ES-I3 (cell line): ENCODE measurements around the gene C19orf44.
A peak's percentile ranks its signal among the peaks of the same experiment; 100 is the strongest.
"Not testable (repeated sequence)": the region's sequence is repeated elsewhere in the genome, so short reads cannot be mapped to it uniquely, and the experiment has no call there.

Experiments
- H3K36me3 ChIP-seq: 2 replicates; pipeline ENCODE4 v1.6.1; 2013; ENCODE audit warnings: mild to moderate bottlenecking, low read length, control low read depth, moderate library complexity; ENCODE audit not compliant: insufficient read depth
- H3K4me1 ChIP-seq: 2 replicates; pipeline ENCODE4 v1.6.1; 2013; ENCODE audit warnings: mild to moderate bottlenecking, control low read depth, low read length; ENCODE audit not compliant: insufficient read depth
- H3K9ac ChIP-seq: 2 replicates; pipeline ENCODE4 v1.6.1; 2013; ENCODE audit warnings: low read depth, mild to moderate bottlenecking, low read length, moderate library complexity
- H3K9me3 ChIP-seq: 2 replicates; pipeline ENCODE4 v1.6.1; 2013; ENCODE audit warnings: mild to moderate bottlenecking, low read length, moderate library complexity; ENCODE audit not compliant: control insufficient read depth, insufficient read depth

C19orf44 gene

DNA sequence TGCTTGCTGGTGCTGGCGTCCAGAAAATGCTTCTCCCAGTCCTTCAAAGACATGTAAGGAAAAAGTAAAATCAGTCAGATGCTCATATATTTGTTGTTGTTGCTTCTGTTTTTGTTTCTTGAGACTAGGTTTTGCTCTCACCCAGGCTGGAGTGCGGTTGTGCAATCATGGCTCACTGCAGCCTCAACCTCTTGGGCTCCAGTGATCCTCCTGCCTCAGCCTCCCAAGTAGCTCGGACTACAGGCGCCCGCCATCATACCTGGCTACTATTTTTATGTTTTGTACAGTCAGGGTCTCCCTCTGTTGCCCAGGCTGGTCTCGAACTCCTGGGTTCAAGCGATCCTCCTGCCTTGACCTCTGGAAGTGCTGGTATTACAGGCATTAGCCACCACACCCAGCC is 13.4 kb upstream of the C19orf44 start:
- H3K9ac ChIP-seq, result no peak overlapping the region
- H3K36me3 ChIP-seq, result no peaks in the 10 kb centered on the region
- H3K4me1 ChIP-seq, result 0 out of 2 replicates have a peak, but pooled peaks cover 4% of the 10 kb centered on the region

DNA sequence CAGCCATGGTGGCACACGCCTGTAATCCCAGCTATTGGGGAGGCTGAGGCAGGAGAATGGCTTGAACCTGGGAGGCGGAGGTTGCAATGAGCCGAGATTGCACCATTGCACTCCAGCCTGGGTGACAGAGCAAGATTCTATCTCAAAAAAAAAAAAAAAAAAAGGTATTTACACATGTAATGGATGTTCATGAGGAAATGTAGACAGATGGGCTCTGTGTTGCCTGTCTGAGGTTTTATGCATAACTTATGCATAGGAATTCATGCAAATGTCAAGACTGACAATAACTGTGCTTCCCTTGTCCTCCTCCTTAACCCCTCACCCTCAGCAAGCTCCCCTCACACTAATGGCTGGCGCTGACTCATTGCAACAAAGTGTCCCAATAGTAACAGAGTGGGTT is 9.7 kb upstream of the C19orf44 start:
- not testable (repeated sequence) for H3K9me3 ChIP-seq, H3K36me3 ChIP-seq, H3K9ac ChIP-seq, H3K4me1 ChIP-seq

More for the DNA sequence above, 13.4 kb upstream of the C19orf44 start:
- no peaks in the 10 kb centered on the region for H3K9me3 ChIP-seq

DNA sequence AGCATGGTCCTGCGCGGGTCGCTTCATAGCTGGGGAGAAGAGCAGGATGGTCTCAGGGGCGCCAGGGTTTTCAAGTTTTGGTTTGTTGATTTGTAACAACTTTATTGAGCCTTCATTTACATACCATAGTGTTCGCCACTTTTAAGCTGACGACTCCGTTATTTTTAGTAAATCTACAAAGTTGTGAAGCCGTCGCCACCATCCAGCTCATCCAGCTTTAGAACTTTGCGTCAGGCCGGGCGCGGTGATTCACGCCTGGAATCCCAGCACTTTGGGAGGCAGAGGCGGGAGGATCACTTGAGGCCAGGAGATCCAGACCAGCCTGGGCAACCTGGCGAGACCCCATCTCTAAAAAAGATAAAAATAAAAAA is 404 bp downstream of the C19orf44 start:
- Histone ChIP-seq H3K9me3 (no peaks in the 10 kb centered on the region), H3K9ac (peak overlapping the region; percentile 65; the same call in 1 of the 2 replicates), H3K36me3 (no peaks in the 10 kb centered on the region), H3K4me1 (0 out of 2 replicates have a peak, but pooled peaks cover 4% of the 10 kb centered on the region)

DNA sequence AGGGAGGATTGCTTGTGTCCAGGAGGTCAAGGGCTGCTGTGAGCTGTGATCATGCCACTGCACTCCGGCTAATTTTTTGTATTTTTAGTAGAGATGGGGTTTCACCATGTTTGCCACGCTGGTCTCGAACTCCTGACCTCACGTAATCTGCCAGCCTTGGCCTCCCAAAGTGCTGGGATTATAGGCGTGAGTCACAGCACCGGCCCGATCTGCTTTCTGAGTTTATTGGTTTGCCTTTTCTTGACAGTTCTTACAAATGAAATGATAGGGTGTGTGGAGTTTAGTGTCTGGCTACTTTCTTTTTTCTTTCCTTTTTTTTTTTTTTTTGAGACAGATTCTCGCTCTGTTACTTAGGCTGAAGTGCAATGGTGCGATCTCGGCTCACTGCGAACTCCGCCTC is 848 bp downstream of the C19orf44 start:
- Histone ChIP-seq H3K9ac (peak overlapping the region; percentile 65; the same call in 1 of the 2 replicates), H3K9me3 (no peaks in the 10 kb centered on the region), H3K36me3 (no peaks in the 10 kb centered on the region), H3K4me1 (0 out of 2 replicates have a peak, but pooled peaks cover 4% of the 10 kb centered on the region)

DNA sequence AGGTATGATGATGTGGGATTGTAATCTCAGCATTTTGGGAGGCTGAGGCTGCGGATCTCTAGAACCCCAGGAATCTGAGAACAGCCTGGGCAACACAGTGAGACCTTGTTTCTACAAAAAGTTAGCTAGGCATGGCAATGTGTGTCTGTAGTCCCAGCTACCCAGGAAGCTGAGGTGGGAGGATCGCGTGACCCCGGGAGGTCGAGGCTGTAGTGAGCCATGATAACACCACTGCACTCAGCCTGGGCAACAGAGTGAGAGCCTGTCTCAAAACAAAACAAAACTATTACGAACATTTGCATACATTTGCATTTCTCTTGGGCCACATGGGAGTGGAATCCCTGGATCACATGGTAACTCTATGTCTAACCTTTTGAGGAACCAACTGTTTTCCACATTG is 1.6 kb downstream of the C19orf44 start:
- no peaks in the 10 kb centered on the region for H3K36me3 ChIP-seq
- no peak overlapping the region for H3K9ac ChIP-seq
- 0 out of 2 replicates have a peak, but pooled peaks cover 4% of the 10 kb centered on the region for H3K4me1 ChIP-seq
- no peaks in the 10 kb centered on the region for H3K9me3 ChIP-seq

DNA sequence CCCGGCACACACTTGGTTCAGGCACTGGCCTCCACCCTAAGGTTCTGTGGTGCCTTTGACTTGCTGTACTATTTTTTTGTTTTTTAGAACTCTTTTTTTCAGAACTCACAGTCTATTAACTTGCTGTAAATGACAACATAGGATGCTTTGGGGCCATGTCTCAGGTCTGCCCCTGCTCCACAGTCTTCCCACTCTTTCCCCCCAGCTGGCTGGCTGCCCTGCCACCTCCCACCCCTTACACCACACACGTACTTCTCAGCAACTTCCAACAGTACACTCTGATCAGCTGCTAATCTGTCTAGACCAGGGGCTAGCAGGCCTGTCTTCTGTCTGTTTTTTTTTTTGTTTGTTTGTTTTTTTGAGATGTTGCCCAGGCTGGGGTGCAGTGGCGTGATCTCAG is 8.1 kb downstream of the C19orf44 start:
- Histone ChIP-seq H3K36me3 (no peaks in the 10 kb centered on the region), H3K4me1 (no peaks in the 10 kb centered on the region), H3K9me3 (no peaks in the 10 kb centered on the region), H3K9ac (no peak overlapping the region)

DNA sequence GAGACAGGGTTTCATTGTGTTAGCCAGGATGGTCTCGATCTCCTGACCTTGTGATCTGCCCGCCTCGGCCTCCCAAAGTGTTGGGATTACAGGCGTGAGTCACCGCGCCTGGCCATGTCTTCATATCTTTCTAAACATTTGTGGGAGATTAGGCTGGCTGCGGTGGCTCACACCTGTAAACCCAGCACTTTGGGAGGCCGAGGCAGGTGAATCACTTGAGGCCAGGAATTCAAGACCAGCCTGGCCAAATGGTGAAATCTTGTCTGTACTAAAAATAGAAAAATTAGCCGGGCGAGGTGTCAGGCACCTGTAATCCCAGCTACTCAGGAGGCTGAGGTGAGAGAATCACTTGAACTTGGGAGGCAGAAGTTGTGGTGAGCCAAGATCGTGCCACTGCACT is 10.0 kb downstream of the C19orf44 start:
- H3K9ac ChIP-seq, H3K36me3 ChIP-seq, H3K4me1 ChIP-seq, H3K9me3 ChIP-seq: not testable (repeated sequence)

DNA sequence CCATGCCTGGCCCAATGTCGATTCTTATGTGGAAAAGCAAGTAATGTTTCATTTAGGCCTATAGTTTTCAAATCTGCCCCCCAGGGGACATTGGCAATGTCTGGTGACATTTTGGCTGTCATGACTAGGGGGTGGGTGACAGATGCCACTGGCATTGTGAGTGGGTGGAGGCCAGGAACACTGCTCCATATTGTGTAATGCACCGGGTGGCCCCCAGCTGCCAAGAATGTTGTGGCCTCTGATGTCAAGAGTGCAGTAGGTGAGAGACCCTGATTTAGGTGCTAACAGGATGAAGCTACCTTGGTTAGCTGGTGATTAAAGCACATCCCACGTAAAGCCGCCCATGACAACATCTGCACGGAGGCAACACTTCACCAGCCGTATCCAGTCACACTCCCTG is 10.8 kb downstream of the C19orf44 start:
- Histone ChIP-seq H3K4me1 (no peaks in the 10 kb centered on the region), H3K9me3 (no peaks in the 10 kb centered on the region), H3K36me3 (0 out of 2 replicates have a peak, but pooled peaks cover 4% of the 10 kb centered on the region), H3K9ac (no peak overlapping the region)

DNA sequence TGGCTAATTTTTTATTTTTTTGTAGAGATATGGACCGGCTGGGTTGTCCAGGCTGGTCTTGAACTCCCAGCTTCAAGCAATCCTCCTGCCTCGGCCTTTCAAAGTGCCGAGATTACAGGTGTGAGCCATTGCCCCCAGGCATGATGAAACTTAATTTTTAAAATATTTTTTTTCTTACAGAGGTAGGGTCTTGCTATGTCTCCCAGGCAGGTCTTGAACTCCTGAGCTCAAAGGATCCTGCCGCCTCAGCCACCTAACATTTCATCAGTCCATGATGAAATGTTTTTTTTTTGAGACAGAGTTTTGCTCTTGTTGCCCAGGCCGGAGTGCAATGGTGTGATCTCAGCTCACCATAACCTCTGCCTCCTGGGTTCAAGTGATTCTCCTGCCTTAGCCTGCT is 12.4 kb downstream of the C19orf44 start:
- 0 out of 2 replicates have a peak, but pooled peaks cover 4% of the 10 kb centered on the region for H3K36me3 ChIP-seq
- H3K9me3 ChIP-seq, result no peaks in the 10 kb centered on the region
- H3K4me1 ChIP-seq, result no peaks in the 10 kb centered on the region
- no peak overlapping the region for H3K9ac ChIP-seq

DNA sequence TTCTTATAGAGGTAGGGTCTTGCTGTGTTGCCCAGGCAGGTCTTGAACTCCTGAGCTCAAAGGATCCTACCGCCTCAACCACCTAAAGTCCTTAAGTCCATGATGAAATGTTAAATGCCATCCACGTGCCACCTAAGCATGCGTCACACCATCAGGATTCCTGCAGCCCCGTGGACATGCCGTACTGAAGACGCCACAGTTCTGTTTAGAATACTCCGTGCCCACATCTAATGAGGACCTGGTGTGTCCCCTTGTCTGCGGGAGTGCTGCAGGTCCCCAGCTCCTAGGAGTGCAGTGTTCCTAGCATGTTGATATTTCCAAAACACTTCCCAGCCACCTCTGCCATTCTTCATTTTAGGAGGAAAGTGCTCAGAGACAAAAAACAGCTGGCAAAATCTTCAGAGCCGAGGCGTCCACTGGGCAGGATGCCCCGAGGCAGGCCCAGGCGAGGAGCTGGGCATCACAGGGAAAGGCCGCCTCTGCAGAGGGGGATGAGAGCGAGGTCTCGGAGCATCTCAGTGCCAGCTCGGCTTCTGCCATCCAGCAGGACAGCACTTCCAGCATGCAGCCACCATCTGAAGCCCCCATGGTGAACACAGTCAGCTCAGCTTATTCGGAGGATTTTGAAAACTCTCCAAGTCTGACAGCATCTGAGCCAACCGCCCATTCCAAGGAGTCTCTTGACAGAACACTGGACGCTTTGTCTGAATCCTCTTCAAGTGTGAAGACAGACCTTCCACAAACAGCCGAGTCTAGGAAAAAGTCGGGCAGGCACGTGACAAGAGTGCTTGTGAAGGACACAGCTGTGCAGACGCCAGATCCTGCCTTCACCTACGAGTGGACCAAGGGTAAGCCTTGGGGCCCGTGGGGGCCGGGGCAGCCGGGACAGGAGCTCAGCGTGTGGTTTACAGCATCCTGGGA is 13.2 kb downstream of the C19orf44 start:
- 0 out of 2 replicates have a peak, but pooled peaks cover 4% of the 10 kb centered on the region for H3K36me3 ChIP-seq
- no peaks in the 10 kb centered on the region for H3K4me1 ChIP-seq
- no peaks in the 10 kb centered on the region for H3K9me3 ChIP-seq
- no peak overlapping the region for H3K9ac ChIP-seq

DNA sequence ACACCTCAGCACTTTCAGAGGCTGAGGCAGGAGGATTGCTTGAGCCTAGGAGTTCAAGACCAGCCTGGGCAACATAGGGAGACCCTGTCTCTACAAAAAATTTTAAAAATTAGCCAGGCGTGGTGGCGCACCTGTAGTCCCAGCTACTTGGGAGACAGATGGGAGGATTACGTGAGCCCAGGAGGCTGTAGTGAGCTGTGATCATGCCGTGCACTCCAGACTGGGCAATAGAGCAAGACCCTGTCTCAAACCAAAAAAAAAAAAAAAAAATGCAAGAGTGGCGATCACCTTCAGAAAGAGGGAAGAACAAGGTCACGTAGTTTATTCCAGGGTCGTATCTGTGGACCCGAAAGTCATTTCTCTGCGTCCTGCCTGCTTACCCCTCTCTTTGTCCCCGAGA is 16.4 kb downstream of the C19orf44 start:
- H3K4me1 ChIP-seq, H3K36me3 ChIP-seq: not testable (repeated sequence)

DNA sequence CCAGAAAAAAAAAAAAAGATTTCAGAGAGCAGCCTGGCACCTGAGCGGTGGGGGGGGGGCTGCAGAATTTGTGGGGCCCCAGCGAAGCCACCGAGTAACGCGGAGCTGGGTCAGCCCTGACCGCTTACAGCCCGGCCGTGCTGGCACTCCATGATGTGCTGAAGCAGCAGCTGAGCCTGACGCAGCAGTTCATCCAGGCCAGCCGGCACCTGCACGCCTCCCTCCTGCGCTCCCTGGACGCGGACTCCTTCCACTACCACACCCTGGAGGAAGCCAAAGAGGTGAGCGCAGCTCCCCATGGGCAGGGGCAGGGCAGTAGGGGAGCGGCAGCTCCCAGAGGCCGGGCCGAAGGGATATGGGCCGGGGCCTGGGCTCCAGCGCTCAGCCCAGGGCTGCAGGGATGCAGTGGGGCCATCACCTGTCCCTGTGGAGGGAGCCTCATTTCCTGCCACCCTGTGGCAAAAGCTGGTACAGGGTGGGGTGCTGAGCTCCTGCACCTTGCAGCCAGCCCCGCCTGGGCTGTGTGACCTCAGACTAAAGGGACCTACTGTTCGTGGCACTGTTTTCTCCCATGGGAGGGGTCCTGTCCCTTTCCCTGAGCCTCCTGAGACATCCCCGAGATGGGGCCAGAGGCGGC is 18.3 kb downstream of the C19orf44 start:
- Histone ChIP-seq H3K9me3 (no peaks in the 10 kb centered on the region), H3K4me1 (no peaks in the 10 kb centered on the region), H3K9ac (no peak overlapping the region), H3K36me3 (peaks cover 6% of the 10 kb centered on the region; the same call in 1 of the 2 replicates)

More for the DNA sequence above, 16.4 kb downstream of the C19orf44 start:
- not testable (repeated sequence) for H3K9ac ChIP-seq, H3K9me3 ChIP-seq

DNA sequence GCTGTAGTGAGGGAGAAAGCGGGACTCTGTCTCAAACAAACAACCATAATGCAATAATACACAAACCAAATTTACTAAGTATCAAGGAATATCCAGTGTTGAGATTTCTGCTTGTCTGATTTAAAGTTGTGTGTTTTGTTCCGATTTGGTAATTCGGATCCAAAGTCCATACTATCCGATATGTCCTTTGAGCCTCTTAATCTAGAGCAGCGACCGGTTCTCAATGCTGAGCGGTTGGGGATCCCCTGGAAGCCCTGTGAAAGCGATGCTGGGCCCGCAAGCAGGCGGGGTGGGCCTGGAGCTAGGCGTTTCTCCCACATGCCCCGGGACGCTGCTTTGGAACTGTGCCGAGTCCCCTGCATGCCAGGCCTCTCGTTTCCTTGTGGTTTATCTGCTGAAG is 20.2 kb downstream of the C19orf44 start:
- H3K36me3 ChIP-seq, result peaks cover 14% of the 10 kb centered on the region
- H3K9me3 ChIP-seq, result no peaks in the 10 kb centered on the region
- no peak overlapping the region for H3K9ac ChIP-seq
- no peaks in the 10 kb centered on the region for H3K4me1 ChIP-seq

DNA sequence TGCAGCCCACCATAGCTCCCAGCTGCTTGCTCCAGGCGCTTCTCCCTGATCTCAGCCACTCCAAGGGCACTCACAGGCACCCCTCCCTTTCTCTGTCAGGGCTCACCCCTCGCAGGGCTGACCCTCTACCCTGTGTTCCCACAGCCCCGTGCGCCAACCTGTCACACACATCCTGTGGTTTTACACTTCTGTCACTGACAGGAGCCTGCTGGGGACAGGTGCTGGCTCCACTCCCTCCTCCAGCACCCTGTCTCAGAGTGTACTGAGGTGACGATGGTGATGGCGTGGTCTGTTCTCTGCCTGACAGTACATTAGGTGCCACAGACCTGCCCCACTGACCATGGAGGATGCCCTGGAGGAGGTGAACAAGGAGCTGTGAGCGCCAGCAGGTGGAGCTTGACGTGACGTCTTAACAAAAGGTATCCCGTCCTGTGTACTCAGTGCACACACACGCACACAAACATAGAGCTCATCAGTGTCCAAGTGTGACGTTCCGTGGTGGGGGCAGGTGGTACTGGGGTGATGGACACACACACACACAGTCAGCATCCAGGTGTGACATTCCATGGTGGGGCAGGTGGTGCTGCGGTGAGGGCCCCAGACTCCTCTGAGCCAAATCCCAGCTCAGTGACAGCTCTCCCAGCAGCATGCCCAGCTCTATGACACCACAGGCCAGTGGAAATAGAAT is 20.9 kb downstream of the C19orf44 start:
- no peaks in the 10 kb centered on the region for H3K4me1 ChIP-seq
- H3K9me3 ChIP-seq, result no peaks in the 10 kb centered on the region
- no peak overlapping the region for H3K9ac ChIP-seq
- peaks cover 14% of the 10 kb centered on the region for H3K36me3 ChIP-seq
